ENCODE data around the gene SMAD6.

DNA sequence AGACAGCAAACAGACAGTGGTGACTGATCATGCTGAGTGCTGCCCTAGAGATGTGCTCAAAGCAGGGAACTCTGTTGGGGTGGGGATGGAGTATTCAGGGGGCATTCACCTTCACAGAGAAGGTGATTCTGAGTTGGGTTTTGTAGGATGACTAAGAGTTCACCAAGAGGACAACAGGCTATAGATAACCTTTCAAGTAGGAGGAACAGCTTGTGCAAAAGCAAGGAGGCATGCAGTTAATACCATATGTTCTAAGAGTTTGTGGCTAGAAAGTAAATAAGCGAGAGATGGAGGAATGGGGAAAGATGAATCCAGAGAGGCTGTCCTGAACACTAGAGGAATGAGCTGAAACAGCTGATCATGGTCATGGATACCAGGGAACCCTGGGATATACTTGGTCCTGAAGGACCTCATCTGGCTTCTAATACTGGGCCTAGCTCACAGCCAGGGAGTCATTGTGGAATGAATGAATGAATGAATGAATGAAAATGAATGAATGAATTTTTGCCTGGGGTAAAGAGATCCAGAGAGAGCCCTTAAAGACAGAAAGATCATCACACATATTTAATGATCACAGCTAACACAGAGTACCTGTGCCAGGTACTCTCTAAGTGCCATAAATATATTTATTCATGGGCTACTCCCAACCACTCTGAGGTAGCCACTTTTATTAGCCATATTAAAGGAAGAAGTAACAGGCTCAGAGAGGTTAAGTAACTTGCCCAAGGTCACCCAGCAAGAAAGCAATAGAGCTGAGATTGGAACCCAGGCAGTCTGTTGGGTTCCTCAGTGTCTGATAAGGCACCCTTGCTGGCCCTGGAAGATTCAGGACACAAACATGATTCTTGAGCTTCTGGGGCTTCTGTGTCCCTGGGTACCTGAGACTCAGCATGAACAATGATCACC is 22.0 kb downstream of the SMAD6 start:
- TF ChIP-seq, protein P1, sequence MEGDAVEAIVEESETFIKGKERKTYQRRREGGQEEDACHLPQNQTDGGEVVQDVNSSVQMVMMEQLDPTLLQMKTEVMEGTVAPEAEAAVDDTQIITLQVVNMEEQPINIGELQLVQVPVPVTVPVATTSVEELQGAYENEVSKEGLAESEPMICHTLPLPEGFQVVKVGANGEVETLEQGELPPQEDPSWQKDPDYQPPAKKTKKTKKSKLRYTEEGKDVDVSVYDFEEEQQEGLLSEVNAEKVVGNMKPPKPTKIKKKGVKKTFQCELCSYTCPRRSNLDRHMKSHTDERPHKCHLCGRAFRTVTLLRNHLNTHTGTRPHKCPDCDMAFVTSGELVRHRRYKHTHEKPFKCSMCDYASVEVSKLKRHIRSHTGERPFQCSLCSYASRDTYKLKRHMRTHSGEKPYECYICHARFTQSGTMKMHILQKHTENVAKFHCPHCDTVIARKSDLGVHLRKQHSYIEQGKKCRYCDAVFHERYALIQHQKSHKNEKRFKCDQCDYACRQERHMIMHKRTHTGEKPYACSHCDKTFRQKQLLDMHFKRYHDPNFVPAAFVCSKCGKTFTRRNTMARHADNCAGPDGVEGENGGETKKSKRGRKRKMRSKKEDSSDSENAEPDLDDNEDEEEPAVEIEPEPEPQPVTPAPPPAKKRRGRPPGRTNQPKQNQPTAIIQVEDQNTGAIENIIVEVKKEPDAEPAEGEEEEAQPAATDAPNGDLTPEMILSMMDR (IDR thresholded peaks at IDR 0.05): no peak
- no peak for TF ChIP-seq POLR2A (IDR thresholded peaks at IDR 0.05)
